ENCODE results near the gene CDHR3. TPM values are rescaled to one million over a fixed set of nuclear protein-coding genes. Genes with fewer than 3 reads are reported as not detected.

CDHR3 gene
- total and polyA plus RNA-seq, 2 of the 8 experiments (the other 6 are each of a cell fraction or from before 2014, with no cell fraction given) = 6.4 to 6.8 TPM

- Histone ChIP-seq H3K79me1 (ENCODE audit: low read depth, low read length) (no peaks in the 10 kb centered on the region), H2BK5ac (ENCODE audit: low read depth, low read length) (no peak overlapping the region), H3K27ac (ENCODE audit: low read depth, low read length) (no peak overlapping the region), H3K9ac (replicated peaks in 1 of 4; ENCODE audit: extremely low read depth in 1 of 4, low read depth in 3 of 4, low read length in 3 of 4) (no peak overlapping the region), H2BK15ac (ENCODE audit: low read length) (no peak overlapping the region), H2BK12ac (ENCODE audit: low read depth, low read length) (no peak overlapping the region), H4K5ac (ENCODE audit: insufficient read length, low read depth, low read length) (no peak overlapping the region), H3K56ac (replicated peaks; ENCODE audit: insufficient read length, low read depth, low read length) (no peak overlapping the region), H3K36me3 (ENCODE audit: control insufficient read depth in 2 of 4, insufficient read depth in 4 of 4, low read length in 3 of 4) (no peaks in the 10 kb centered on the region), H2AFZ (ENCODE audit: low read length) (no peak overlapping the region), H2AK5ac (ENCODE audit: low read depth, low read length) (no peak overlapping the region), H3K18ac (ENCODE audit: extremely low read depth, low read length) (no peak overlapping the region; the same call in 1 of the 2 replicates), H2BK20ac (ENCODE audit: low read length) (no peak overlapping the region), H3K4me2 (ENCODE audit: insufficient read depth in 1 of 2, low read depth in 2 of 2, low read length in 2 of 2) (no peak overlapping the region), H2BK120ac (replicated peaks; ENCODE audit: low read depth, low read length) (no peak overlapping the region), H3K27me3 (replicated peaks in 1 of 4; ENCODE audit: control insufficient read depth in 3 of 4, extremely low read depth in 1 of 4, insufficient read depth in 3 of 4, low read length in 3 of 4) (no peaks in the 10 kb centered on the region), H3K23me2 (ENCODE audit: low read depth, low read length) (no peaks in the 10 kb centered on the region), H3K4me1 (replicated peaks in 1 of 4; ENCODE audit: control insufficient read depth in 3 of 4, insufficient read depth in 4 of 4, low read length in 3 of 4) (peaks cover 0 to 4% (median 3%) of the 10 kb centered on the region in 4 experiments; a peak in 2 of 7 replicates), H3K79me2 (ENCODE audit: control insufficient read depth in 1 of 2, insufficient read depth in 2 of 2, low read length in 2 of 2) (no peaks in the 10 kb centered on the region), H3K9me3 (ENCODE audit: insufficient read depth in 2 of 2, low read depth in 1 of 2, low read length in 1 of 2) (no peaks in the 10 kb centered on the region), H3K23ac (ENCODE audit: insufficient read length) (no peak overlapping the region), H3K4ac (replicated peaks; ENCODE audit: insufficient read length, low read depth, low read length) (no peak overlapping the region), H3K4me3 (ENCODE audit: extremely low read depth in 1 of 4, insufficient read depth in 2 of 4, low read depth in 3 of 4, low read length in 4 of 4) (no peak overlapping the region), H4K91ac (replicated peaks; ENCODE audit: insufficient read length, low read length) (no peak overlapping the region), H3K14ac (ENCODE audit: insufficient read length) (no peak overlapping the region), H4K8ac (ENCODE audit: extremely low read depth, insufficient read depth, low read length) (no peak overlapping the region), H4K20me1 (replicated peaks in 1 of 2; ENCODE audit: control insufficient read depth in 1 of 2, insufficient read depth in 2 of 2, low read length in 2 of 2) (no peaks in the 10 kb centered on the region)
- 88% methylated on average over 8 of the region's 8 CpGs; no CpG with 5 or more reads in 1 of the 2 experiments for WGBS, 2 experiments (ENCODE audit: extremely low coverage in 1 of 2, insufficient coverage in 1 of 2, insufficient read length in 1 of 2, insufficient replicate concordance in 2 of 2, low coverage in 1 of 2, low lambda C conversion rate in 2 of 2, missing lambda C conversion rate in 1 of 2)
- ChIA-PET POLR2A (ENCODE audit: partially characterized antibody) (interaction anchor here (3.8 kb wide), 1 partner anchor 12 kb away, joined by 15 read pairs; no protein-coding TSS in a partner anchor), CTCF (ENCODE audit: partially characterized antibody) (interaction anchor here (0.9 to 6.2 kb wide), 7 partner anchors 12 to 540 kb away, joined by 3 to 38 read pairs (median 4); no protein-coding TSS in a partner anchor)
- FAIRE-seq (no peak), DNase-seq (ENCODE audit: low read depth in 1 of 2, low spot score in 2 of 2) (no peak)
- TF ChIP-seq SIN3A (conservative IDR thresholded peaks at IDR 0.05 in 1 of 2, IDR thresholded peaks at IDR 0.05 in 1 of 2; ENCODE audit: low read depth in 1 of 2, low read length in 2 of 2) (no peak), YY1 (IDR thresholded peaks at IDR 0.05; ENCODE audit: low read depth, low read length) (no peak), RXRA (IDR thresholded peaks at IDR 0.05; ENCODE audit: insufficient read depth, low read depth, low read length) (no peak), POLR2A (IDR thresholded peaks at IDR 0.05; ENCODE audit: control extremely low read depth in 1 of 2, low read depth in 2 of 2, low read length in 2 of 2) (no peak), TAF7 (optimal IDR thresholded peaks at IDR 0.05; ENCODE audit: borderline replicate concordance, low read depth, low read length) (no peak), KDM4A (IDR thresholded peaks at IDR 0.05; ENCODE audit: low read depth, low read length, severe bottlenecking) (no peak), BCL11A (IDR thresholded peaks at IDR 0.05; ENCODE audit: low read depth in 2 of 2, low read length in 2 of 2) (no peak), SP1 (IDR thresholded peaks at IDR 0.05; ENCODE audit: low read depth, low read length) (no peak), HDAC2 (IDR thresholded peaks at IDR 0.05; ENCODE audit: borderline replicate concordance in 1 of 2, low read depth in 2 of 2, low read length in 2 of 2) (no peak), RFX5 (IDR thresholded peaks at IDR 0.05; ENCODE audit: borderline replicate concordance, low read depth, low read length) (no peak), GABPA (IDR thresholded peaks at IDR 0.05; ENCODE audit: borderline replicate concordance, insufficient read depth, low read length) (no peak), RBBP5 (IDR thresholded peaks at IDR 0.05; ENCODE audit: borderline replicate concordance, low read depth, low read length) (no peak), HDAC6 (IDR thresholded peaks at IDR 0.05; ENCODE audit: low read depth, low read length) (no peak)
Observed at GRCh38 chr7:106070567-106071254, 107.6 kb downstream of the CDHR3 start.
